Epithelial cell of proximal tubule (primary cell): Measurements from ENCODE around the gene FUBP3. TPM values are rescaled to one million over a fixed set of nuclear protein-coding genes. Genes with fewer than 3 reads are reported as not detected.

ENCODE experiments used
- DNase-seq: peaks from one replicate; pipeline ENCODE4 v3.0.0-alpha.2; 2011; ENCODE audit warnings: low read depth
- H3K4me3 ChIP-seq: 2 replicates; pipeline ENCODE4 v1.5.1; 2011; ENCODE audit warnings: low read depth, mild to moderate bottlenecking, low read length
- total RNA-seq: library from RNA; depleted of rRNA; stranded (reverse); fragments of >200 nt; gene quantifications from 2 replicates; pipeline ENCODE4 v1.2.3, GENCODE V29; 2015
- TF ChIP-seq, protein P1 (sequence below): conservative IDR thresholded peaks from 2 replicates; pipeline ENCODE4 v1.5.1; 2012; ENCODE audit warnings: low read depth, mild to moderate bottlenecking, low read length

Gene FUBP3
- total RNA-seq, 1 donor from 2014 or later = 22.7 TPM

DNA sequence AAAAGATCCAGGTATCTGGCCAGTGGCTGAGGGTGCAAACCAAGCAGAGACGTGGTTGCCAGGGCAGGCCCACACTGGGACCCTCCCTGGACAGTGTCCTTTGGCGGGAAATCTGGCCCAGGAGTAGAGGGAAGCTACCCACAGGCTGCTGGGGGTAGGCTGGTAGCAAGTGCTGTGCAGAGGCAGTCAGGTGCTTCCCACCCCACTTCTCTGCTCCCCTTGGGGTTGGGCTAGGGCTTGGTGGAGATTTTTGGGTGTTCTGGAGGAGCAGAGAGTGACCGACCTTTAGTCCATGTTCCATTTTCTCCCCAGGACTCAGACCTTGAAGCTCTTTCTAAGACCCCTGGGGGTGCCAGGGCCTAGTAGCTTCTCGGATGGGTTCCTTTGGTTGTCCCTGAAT is 90.6 kb downstream of the FUBP3 start:
- TF ChIP-seq, protein P1, sequence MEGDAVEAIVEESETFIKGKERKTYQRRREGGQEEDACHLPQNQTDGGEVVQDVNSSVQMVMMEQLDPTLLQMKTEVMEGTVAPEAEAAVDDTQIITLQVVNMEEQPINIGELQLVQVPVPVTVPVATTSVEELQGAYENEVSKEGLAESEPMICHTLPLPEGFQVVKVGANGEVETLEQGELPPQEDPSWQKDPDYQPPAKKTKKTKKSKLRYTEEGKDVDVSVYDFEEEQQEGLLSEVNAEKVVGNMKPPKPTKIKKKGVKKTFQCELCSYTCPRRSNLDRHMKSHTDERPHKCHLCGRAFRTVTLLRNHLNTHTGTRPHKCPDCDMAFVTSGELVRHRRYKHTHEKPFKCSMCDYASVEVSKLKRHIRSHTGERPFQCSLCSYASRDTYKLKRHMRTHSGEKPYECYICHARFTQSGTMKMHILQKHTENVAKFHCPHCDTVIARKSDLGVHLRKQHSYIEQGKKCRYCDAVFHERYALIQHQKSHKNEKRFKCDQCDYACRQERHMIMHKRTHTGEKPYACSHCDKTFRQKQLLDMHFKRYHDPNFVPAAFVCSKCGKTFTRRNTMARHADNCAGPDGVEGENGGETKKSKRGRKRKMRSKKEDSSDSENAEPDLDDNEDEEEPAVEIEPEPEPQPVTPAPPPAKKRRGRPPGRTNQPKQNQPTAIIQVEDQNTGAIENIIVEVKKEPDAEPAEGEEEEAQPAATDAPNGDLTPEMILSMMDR = no peak
- no peak overlapping the region for H3K4me3 ChIP-seq
- no peak for DNase-seq

- TF ChIP-seq, protein P1 = no peak
- H3K4me3 ChIP-seq = no peak overlapping the region
- no peak for DNase-seq
Measured at GRCh38 chr9:130670644-130671043, 91.3 kb downstream of the FUBP3 start.

DNA sequence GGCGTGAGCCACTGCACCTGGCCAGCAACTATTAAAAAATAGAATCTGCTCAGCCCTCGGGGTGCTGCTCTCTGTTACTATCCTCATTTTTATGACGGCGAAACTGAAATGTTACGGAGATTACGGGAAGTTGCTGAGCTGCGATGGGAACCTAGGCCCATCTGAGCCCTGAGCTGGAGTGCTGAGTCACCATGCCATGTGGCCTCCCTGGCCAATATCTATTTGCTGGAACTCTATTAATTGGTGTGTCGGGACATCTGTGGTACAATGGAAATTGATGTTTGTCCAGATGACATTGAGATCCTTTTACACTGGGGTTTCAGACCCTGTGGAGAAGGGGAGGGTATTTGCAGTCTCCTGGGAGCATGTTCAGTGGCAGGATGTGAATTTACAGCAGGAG is 93.1 kb downstream of the FUBP3 start:
- H3K4me3 ChIP-seq = no peak overlapping the region
- no peak for DNase-seq
- TF ChIP-seq, protein P1 = no peak

GRCh38 chr9:130672933-130673615 is 93.7 kb downstream of the FUBP3 start:
- DNase-seq = no peak
- TF ChIP-seq, protein P1 = no peak
- no peak overlapping the region for H3K4me3 ChIP-seq

GRCh38 chr9:130675396-130675795 is 96.0 kb downstream of the FUBP3 start:
- DNase-seq = no peak
- TF ChIP-seq, protein P1 = no peak

GRCh38 chr9:130677252-130677651 is 97.9 kb downstream of the FUBP3 start:
- no peak overlapping the region for H3K4me3 ChIP-seq
- TF ChIP-seq, protein P1 = no peak
- DNase-seq = no peak

More at GRCh38 chr9:130675396-130675795, 96.0 kb downstream of the FUBP3 start:
- H3K4me3 ChIP-seq = no peak overlapping the region
